ENCODE data around the gene SRGN. TPM values are rescaled to one million over a fixed set of nuclear protein-coding genes. Genes with fewer than 3 reads are reported as not detected.

SRGN gene
- total RNA-seq, 1 donor from 2014 or later: not detected

DNA sequence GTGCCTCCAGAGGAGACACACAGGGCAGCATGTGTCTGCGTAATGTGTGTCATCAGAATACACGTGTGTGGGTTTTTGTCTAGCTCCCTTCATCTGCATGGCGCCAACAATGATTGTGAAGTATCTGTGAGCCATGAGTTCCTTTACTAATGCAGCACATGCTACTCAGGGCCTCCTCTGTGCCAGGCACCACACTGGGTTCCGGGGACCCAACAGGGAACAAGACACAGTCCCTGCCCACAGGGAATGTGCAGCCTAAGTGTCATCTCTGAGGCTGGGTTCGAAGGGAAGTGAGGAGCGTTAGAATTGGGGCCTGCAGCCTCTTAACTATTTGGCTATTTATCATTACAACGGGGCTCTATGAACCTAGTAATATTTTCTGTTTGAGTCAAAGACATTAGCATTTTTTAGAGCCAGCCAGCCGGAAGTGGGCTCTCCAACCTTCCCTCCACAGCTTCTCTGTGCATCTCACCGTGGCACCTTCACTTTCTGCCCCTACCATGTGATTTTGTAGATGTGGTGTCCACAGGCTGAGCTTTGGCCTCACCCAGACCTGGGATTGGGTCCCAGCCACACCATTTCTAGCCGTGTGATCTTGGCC, 43.9 kb upstream of the SRGN start:
- H3K4me3 Mint-ChIP-seq: no peak overlapping the region
- H3F3A ChIP-seq (ENCODE audit: low read depth): no peaks in the 10 kb centered on the region
- H3K4me1 ChIP-seq: no peaks in the 10 kb centered on the region
- H3K27ac ChIP-seq: no peak overlapping the region
- no peaks in the 10 kb centered on the region for H3K27me3 ChIP-seq
- H4K20me1 ChIP-seq (ENCODE audit: low read depth): no peaks in the 10 kb centered on the region
- H3K4me1 Mint-ChIP-seq: peaks cover 4% of the 10 kb centered on the region
- no peak overlapping the region for H3K27ac Mint-ChIP-seq
- TF ChIP-seq, protein P1, sequence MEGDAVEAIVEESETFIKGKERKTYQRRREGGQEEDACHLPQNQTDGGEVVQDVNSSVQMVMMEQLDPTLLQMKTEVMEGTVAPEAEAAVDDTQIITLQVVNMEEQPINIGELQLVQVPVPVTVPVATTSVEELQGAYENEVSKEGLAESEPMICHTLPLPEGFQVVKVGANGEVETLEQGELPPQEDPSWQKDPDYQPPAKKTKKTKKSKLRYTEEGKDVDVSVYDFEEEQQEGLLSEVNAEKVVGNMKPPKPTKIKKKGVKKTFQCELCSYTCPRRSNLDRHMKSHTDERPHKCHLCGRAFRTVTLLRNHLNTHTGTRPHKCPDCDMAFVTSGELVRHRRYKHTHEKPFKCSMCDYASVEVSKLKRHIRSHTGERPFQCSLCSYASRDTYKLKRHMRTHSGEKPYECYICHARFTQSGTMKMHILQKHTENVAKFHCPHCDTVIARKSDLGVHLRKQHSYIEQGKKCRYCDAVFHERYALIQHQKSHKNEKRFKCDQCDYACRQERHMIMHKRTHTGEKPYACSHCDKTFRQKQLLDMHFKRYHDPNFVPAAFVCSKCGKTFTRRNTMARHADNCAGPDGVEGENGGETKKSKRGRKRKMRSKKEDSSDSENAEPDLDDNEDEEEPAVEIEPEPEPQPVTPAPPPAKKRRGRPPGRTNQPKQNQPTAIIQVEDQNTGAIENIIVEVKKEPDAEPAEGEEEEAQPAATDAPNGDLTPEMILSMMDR (IDR thresholded peaks at IDR 0.05): no peak
- TF ChIP-seq EZH2 (IDR thresholded peaks at IDR 0.05) (no peak), EZH2phosphoT487 (IDR thresholded peaks at IDR 0.05) (no peak)
- no peak overlapping the region for H3K4me3 ChIP-seq
- H3K27me3 Mint-ChIP-seq (ENCODE audit: insufficient read depth, low read depth): peaks cover 4% of the 10 kb centered on the region
- no peak for DNase-seq (ENCODE audit: low spot score)
- H3K4me2 ChIP-seq: no peak overlapping the region
- H3K79me2 ChIP-seq (ENCODE audit: low read depth): no peaks in the 10 kb centered on the region
- no peak overlapping the region for H2AFZ ChIP-seq (replicated peaks)
- H3K9me3 ChIP-seq (ENCODE audit: low read depth): no peaks in the 10 kb centered on the region
- H3K9me3 Mint-ChIP-seq: no peaks in the 10 kb centered on the region
- no peaks in the 10 kb centered on the region for H3K36me3 Mint-ChIP-seq
- H3K9ac ChIP-seq: no peak overlapping the region
- no peaks in the 10 kb centered on the region for H3K36me3 ChIP-seq

DNA sequence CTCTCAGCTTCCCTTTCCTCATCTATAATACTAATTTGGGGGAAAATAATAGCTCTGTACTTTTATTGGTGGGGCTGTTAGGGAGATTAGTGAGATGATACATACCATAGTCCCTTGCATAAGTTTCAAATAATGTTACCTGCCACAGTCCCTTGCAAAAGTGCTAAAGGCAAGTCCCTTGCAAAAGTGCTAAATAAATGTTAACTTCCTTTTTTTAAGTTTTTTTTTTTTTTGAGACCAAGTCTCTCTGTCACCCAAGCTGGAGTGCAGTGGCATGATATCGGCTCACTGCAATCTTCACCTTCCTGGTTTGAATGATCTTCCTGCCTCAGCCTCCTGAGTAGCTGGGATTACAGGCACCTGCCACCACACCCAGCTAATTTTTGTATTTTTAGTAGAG, 43.4 kb upstream of the SRGN start:
- H3K9ac ChIP-seq: no peak overlapping the region
- no peaks in the 10 kb centered on the region for H3F3A ChIP-seq (ENCODE audit: low read depth)
- H3K27ac ChIP-seq: no peak overlapping the region
- H3K9me3 Mint-ChIP-seq: no peaks in the 10 kb centered on the region
- H3K36me3 Mint-ChIP-seq: no peaks in the 10 kb centered on the region
- no peaks in the 10 kb centered on the region for H3K4me1 ChIP-seq
- H3K27ac Mint-ChIP-seq: no peak overlapping the region
- no peak for DNase-seq (ENCODE audit: low spot score)
- TF ChIP-seq EZH2 (IDR thresholded peaks at IDR 0.05): no peak
- TF ChIP-seq EZH2phosphoT487 (IDR thresholded peaks at IDR 0.05): no peak
- TF ChIP-seq, protein P1 (IDR thresholded peaks at IDR 0.05): no peak
- H3K4me1 Mint-ChIP-seq: peaks cover 4% of the 10 kb centered on the region
- no peak overlapping the region for H3K4me2 ChIP-seq
- no peaks in the 10 kb centered on the region for H3K79me2 ChIP-seq (ENCODE audit: low read depth)
- H3K27me3 ChIP-seq: no peaks in the 10 kb centered on the region
- peaks cover 4% of the 10 kb centered on the region for H3K27me3 Mint-ChIP-seq (ENCODE audit: insufficient read depth, low read depth)
- H2AFZ ChIP-seq (replicated peaks): no peak overlapping the region
- no peaks in the 10 kb centered on the region for H3K36me3 ChIP-seq
- H3K9me3 ChIP-seq (ENCODE audit: low read depth): no peaks in the 10 kb centered on the region
- H4K20me1 ChIP-seq (ENCODE audit: low read depth): no peaks in the 10 kb centered on the region
- no peak overlapping the region for H3K4me3 ChIP-seq
- no peak overlapping the region for H3K4me3 Mint-ChIP-seq

DNA sequence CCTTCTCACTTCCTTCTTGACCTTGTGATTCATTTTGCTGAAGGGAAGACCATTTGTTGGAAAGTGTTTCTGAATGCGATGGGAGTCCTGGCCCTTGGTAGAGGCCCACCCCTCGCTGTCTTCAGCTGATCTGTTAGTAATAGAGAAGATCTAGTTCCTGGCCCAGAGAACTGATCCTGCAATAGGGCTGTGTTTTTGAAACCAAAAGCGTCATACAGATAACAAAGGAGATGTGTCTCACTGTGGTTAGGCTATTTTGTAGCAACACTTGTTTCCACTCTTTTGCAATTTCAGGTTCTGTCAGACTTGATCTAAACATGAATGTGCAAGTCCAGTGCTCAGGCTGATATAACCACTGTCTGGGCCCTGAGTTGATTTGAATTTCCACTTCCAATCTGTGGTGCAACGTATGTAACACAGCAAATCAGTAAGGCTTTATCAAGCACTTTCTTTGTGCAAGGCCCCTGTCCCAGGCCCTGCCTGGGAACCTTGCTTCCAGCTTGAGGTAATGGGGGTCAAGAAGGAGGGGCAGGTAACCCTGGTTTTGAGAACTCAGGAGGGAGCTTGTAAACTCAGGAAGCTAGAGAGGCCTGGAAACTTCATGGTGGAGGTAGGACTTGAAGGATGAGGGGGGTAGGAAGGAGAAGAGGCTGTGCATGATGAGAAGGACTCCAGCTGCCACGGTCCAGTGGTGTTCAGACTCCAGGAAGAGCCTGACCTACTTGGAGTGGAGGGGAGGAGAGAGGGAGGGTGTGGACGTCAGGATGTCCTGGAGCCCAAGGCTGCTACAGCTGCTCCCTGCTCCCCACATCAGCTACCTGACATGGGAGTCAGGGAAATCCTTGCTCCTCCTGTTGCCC, 42.2 kb upstream of the SRGN start:
- no peak overlapping the region for H3K9ac ChIP-seq
- H3F3A ChIP-seq (ENCODE audit: low read depth): no peaks in the 10 kb centered on the region
- no peaks in the 10 kb centered on the region for H3K36me3 ChIP-seq
- no peaks in the 10 kb centered on the region for H3K79me2 ChIP-seq (ENCODE audit: low read depth)
- no peaks in the 10 kb centered on the region for H3K9me3 ChIP-seq (ENCODE audit: low read depth)
- H4K20me1 ChIP-seq (ENCODE audit: low read depth): no peaks in the 10 kb centered on the region
- no peak overlapping the region for H3K4me2 ChIP-seq
- no peaks in the 10 kb centered on the region for H3K4me1 ChIP-seq
- Mint-ChIP-seq H3K27me3 (ENCODE audit: insufficient read depth, low read depth) (peaks cover 4% of the 10 kb centered on the region), H3K4me3 (peak overlapping the region; percentile 50), H3K36me3 (no peaks in the 10 kb centered on the region), H3K27ac (no peak overlapping the region), H3K4me1 (peaks cover 4% of the 10 kb centered on the region), H3K9me3 (no peaks in the 10 kb centered on the region)
- TF ChIP-seq EZH2phosphoT487 (IDR thresholded peaks at IDR 0.05) (no peak), EZH2 (IDR thresholded peaks at IDR 0.05) (no peak)
- TF ChIP-seq, protein P1 (IDR thresholded peaks at IDR 0.05): no peak
- no peak overlapping the region for H3K4me3 ChIP-seq
- H2AFZ ChIP-seq (replicated peaks): no peak overlapping the region
- no peak for DNase-seq (ENCODE audit: low spot score)
- no peaks in the 10 kb centered on the region for H3K27me3 ChIP-seq
- H3K27ac ChIP-seq: no peak overlapping the region

Data from neural progenitor cell (in vitro differentiated cells).